Endothelial cell of umbilical vein (primary cell): ENCODE data around the gene ITPRIPL2. TPM values are rescaled to one million over a fixed set of nuclear protein-coding genes. Genes with fewer than 3 reads are reported as not detected.

Source experiments
- BruUV-seq: library from RNA; stranded (reverse); fragments of 400-500 nt; replicated peaks from 2 replicates; lab custom pipeline; 2021; lab: Mats Ljungman, UMichigan
- CTCF ChIA-PET: fragments of 300-600, 350-600 bp; sonication (Branson Sonifier 250); formaldehyde crosslinking; loops from one replicate; lab custom pipeline; 2021; ENCODE audit warnings: antibody characterized with exemption, inconsistent platforms; lab: Charles Lee
- POLR2A ChIA-PET: fragments of 300-600, 350-600 bp; sonication (Branson Sonifier 250); formaldehyde crosslinking; loops from one replicate; lab custom pipeline; 2021; ENCODE audit warnings: antibody characterized with exemption, inconsistent platforms; lab: Charles Lee
- DNase-seq: peaks from one replicate; pipeline ENCODE4 v3.0.0-alpha.2; 2011; ENCODE audit warnings: low read depth, low spot score
- FAIRE-seq: peaks from 2 replicates; lab custom pipeline; 2011; peaks lifted over from hg19 to GRCh38; lab: Jason Lieb, UNC
- H2AFZ ChIP-seq: 2 replicates; pipeline ENCODE4 v1.6.0; 2012; ENCODE audit warnings: low read depth, low read length, control low read depth, inconsistent platforms
- H3K27ac ChIP-seq: 2 replicates; pipeline ENCODE4 v1.5.1; 2011; ENCODE audit warnings: low read depth, mild to moderate bottlenecking, control low read depth, low read length, moderate library complexity; ENCODE audit not compliant: insufficient read depth
- H3K27me3 ChIP-seq, 2 experiments: 2 replicates each; pipeline versions ENCODE4 v1.6.0 to v1.6.1; 2011; ENCODE audit warnings: low read length in 2 of 2, mixed read lengths in 1 of 2; ENCODE audit not compliant: control insufficient read depth in 2 of 2, insufficient read depth in 2 of 2
- H3K36me3 ChIP-seq, 2 experiments: 2 replicates in 1 of 2; 3 replicates in 1 of 2; pipeline ENCODE4 v1.5.1; 2011; ENCODE audit warnings: low read length in 2 of 2, mild to moderate bottlenecking in 1 of 2, moderate library complexity in 1 of 2; ENCODE audit not compliant: control insufficient read depth in 2 of 2, insufficient read depth in 2 of 2; ENCODE audit errors: extremely low read depth in 1 of 2
- H3K4me1 ChIP-seq: 3 replicates; pipeline ENCODE4 v1.5.1; 2011; ENCODE audit warnings: mild to moderate bottlenecking, low read length; ENCODE audit not compliant: control insufficient read depth, insufficient read depth; ENCODE audit errors: extremely low read depth
- H3K4me2 ChIP-seq: 2 replicates; pipeline ENCODE4 v1.6.1; 2011; ENCODE audit warnings: low read length, control low read depth, mixed read lengths; ENCODE audit not compliant: insufficient read depth
- H3K4me3 ChIP-seq, 3 experiments: fragments of 200-600 bp in 1 of 3; sonication (generic), shearing (Covaris generic) in 1 of 3; replicated peaks in 1 of 3; 2 replicates each; pipeline ENCODE4 v1.5.1; 2011 to 2016; ENCODE audit warnings: control low read depth in 3 of 3, low read length in 3 of 3, mild to moderate bottlenecking in 2 of 3, inconsistent platforms in 1 of 3, low read depth in 1 of 3, moderate library complexity in 1 of 3; ENCODE audit not compliant: insufficient read depth in 1 of 3
- H3K79me2 ChIP-seq: 2 replicates; pipeline ENCODE4 v1.6.0; 2012; ENCODE audit warnings: low read length, inconsistent platforms; ENCODE audit not compliant: control insufficient read depth, insufficient read depth
- H3K9ac ChIP-seq: replicated peaks from 2 replicates; pipeline ENCODE3; 2011; ENCODE audit warnings: low read length, control low read depth; ENCODE audit not compliant: insufficient read depth; ENCODE audit errors: extremely low read depth
- H3K9me1 ChIP-seq: replicated peaks from 3 replicates; pipeline ENCODE4 v1.6.0; 2011; ENCODE audit warnings: mild to moderate bottlenecking, low read length; ENCODE audit not compliant: control insufficient read depth, insufficient read depth; ENCODE audit errors: extremely low read depth
- H3K9me3 ChIP-seq: replicated peaks from 2 replicates; pipeline ENCODE4 v1.5.1; 2012; ENCODE audit warnings: low read length, inconsistent platforms; ENCODE audit not compliant: control insufficient read depth, insufficient read depth
- H4K20me1 ChIP-seq: replicated peaks from 2 replicates; pipeline ENCODE3; 2011; ENCODE audit warnings: mild to moderate bottlenecking, low read length; ENCODE audit not compliant: control insufficient read depth, insufficient read depth; ENCODE audit errors: extremely low read depth
- CTCF ChIP-seq, 2 donors: IDR thresholded peaks; 1 replicate in 1 of 2; 2 replicates in 1 of 2; pipeline ENCODE4 v1.5.1; 2011; ENCODE audit warnings: low read length in 2 of 2, mild to moderate bottlenecking in 2 of 2, moderate library complexity in 2 of 2, control low read depth in 1 of 2, inconsistent platforms in 1 of 2, low read depth in 1 of 2; ENCODE audit not compliant: insufficient read depth in 1 of 2; ENCODE audit errors: extremely low read depth in 1 of 2
- EZH2 ChIP-seq: IDR thresholded peaks from 2 replicates; pipeline ENCODE4 v1.6.1; 2012; ENCODE audit warnings: borderline replicate concordance, low read depth, mild to moderate bottlenecking, moderate library complexity, low read length, inconsistent platforms; ENCODE audit not compliant: severe bottlenecking
- FOS ChIP-seq: IDR thresholded peaks from 2 replicates; pipeline ENCODE4 v1.6.1; 2011; ENCODE audit warnings: mild to moderate bottlenecking, low read length, moderate library complexity, borderline replicate concordance; ENCODE audit not compliant: insufficient read depth
- GATA2 ChIP-seq: IDR thresholded peaks from 2 replicates; pipeline ENCODE4 v1.7.0; 2011; ENCODE audit warnings: low read depth, mild to moderate bottlenecking, moderate library complexity, mixed read lengths, low read length; ENCODE audit not compliant: insufficient read length, insufficient read depth
- JUN ChIP-seq: IDR thresholded peaks from 2 replicates; pipeline ENCODE4 v1.6.1; 2011; ENCODE audit warnings: borderline replicate concordance, low read depth; ENCODE audit not compliant: insufficient read length, insufficient read depth
- MAX ChIP-seq: IDR thresholded peaks from 2 replicates; pipeline ENCODE4 v1.6.1; 2011; ENCODE audit not compliant: insufficient read depth, insufficient read length
- MYC ChIP-seq: IDR thresholded peaks from one replicate; pipeline ENCODE4 v1.6.1; 2011; ENCODE audit warnings: mild to moderate bottlenecking, low read depth, low read length
- POLR2A ChIP-seq: IDR thresholded peaks from 2 replicates; pipeline ENCODE4 v1.6.1; 2012; ENCODE audit warnings: low read depth, mild to moderate bottlenecking, control low read depth, low read length
- POLR2AphosphoS5 ChIP-seq: IDR thresholded peaks from 2 replicates; pipeline ENCODE4 v1.6.1; 2012; ENCODE audit warnings: low read depth, mild to moderate bottlenecking, control low read depth, low read length, moderate library complexity; ENCODE audit not compliant: insufficient read depth
- dilution Hi-C: fragments of 300-500 bp; cut with MboI; formaldehyde crosslinking; loops from one replicate; pipeline ENCODE4 v1.15.0; 2019; ENCODE audit warnings: low sequenced_read_pairs; ENCODE audit not compliant: extremely low pct_ligation_motif_present
- intact Hi-C: fragments of 100-400 bp; cut with micrococcal nuclease; formaldehyde crosslinking; loops from one replicate; pipeline ENCODE4 v1.10.0; 2022
- polyA plus RNA-seq, 4 experiments: library from polyadenylated mRNA; depleted of rRNA in 3 of 4; stranded (reverse) in 3 of 4; unstranded in 1 of 4; fragments of >200 nt; gene quantifications; 2 replicates each; pipeline versions ENCODE4 v1.2.1 to v1.2.3, GENCODE V29; 2011 to 2012; ENCODE audit warnings: missing spikeins in 1 of 4
- total RNA-seq: library from RNA; stranded (reverse); gene quantifications from 2 replicates; pipeline ENCODE4 v1.2.3, GENCODE V29; 2021

Gene ITPRIPL2
- total and polyA plus RNA-seq, 2 donors (not counting 3 experiments of a cell fraction or from before 2014, with no cell fraction given), result 10.9 to 40.8 TPM

GRCh38 chr16:19077879-19078278 is 35.9 kb upstream of the ITPRIPL2 start:
- TF ChIP-seq GATA2, result no peak
- no peak overlapping the region for H3K4me3 ChIP-seq
- no peaks in the 10 kb centered on the region for H3K27me3 ChIP-seq
- intact Hi-C loops (no loop called here), dilution Hi-C loops (no loop called here)
- CTCF ChIA-PET, result interaction anchor here (1.0 to 4.1 kb wide), 2 partner anchors 8 to 94 kb away, joined by 9 to 26 read pairs; partner anchors contain the start of gene TMC7
- DNase-seq (no peak), FAIRE-seq (no peak)
- BruUV-seq, result no TSS peak
- no peaks in the 10 kb centered on the region for H4K20me1 ChIP-seq
- H3K79me2 ChIP-seq, result no peaks in the 10 kb centered on the region
- no peak overlapping the region for H3K9ac ChIP-seq
- no peak overlapping the region for H3K27ac ChIP-seq
- H3K4me2 ChIP-seq, result no peak overlapping the region
- POLR2A ChIA-PET, result no interaction called here
- H3K9me1 ChIP-seq, result no peaks in the 10 kb centered on the region
- no peaks in the 10 kb centered on the region for H3K4me1 ChIP-seq
- H3K9me3 ChIP-seq, result no peaks in the 10 kb centered on the region
- no peak overlapping the region for H2AFZ ChIP-seq
- peaks cover 8 to 9% of the 10 kb centered on the region in 2 experiments for H3K36me3 ChIP-seq

DNA sequence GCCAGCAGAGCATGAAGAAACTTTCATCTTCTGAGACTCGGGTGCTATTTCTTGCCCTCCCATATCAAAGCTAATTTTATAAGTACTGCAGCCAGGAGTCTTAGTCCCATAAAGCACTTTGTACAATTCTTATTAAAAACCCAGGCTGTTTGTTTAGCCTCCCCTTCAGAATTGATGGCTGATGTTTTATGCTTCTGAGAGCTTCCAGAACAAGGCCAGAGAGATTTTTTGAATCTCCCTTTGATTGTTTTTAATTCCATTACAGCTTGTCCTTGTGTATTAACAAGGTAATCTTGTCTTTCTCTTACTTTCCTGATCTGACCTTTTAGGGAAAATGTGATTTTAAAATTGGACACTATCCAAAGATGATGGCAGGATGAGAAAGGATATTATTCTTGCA is 30.1 kb upstream of the ITPRIPL2 start:
- no peaks in the 10 kb centered on the region for H3K27me3 ChIP-seq
- dilution Hi-C loops (no loop called here), intact Hi-C loops (no loop called here)
- POLR2A ChIA-PET, result no interaction called here
- H3K36me3 ChIP-seq, result peaks cover 2 to 4% of the 10 kb centered on the region in 2 experiments
- no peak overlapping the region for H3K27ac ChIP-seq
- no peak overlapping the region for H3K9ac ChIP-seq
- H3K4me3 ChIP-seq, result no peak overlapping the region
- DNase-seq (no peak), FAIRE-seq (no peak)
- H3K4me1 ChIP-seq, result peaks cover 15% of the 10 kb centered on the region
- CTCF ChIA-PET, result interaction anchor here (1.2 to 4.2 kb wide), 2 partner anchors 97 to 419 kb away, joined by 4 to 244 read pairs; no protein-coding TSS in a partner anchor
- no peak overlapping the region for H3K4me2 ChIP-seq
- no TSS peak for BruUV-seq
- no peaks in the 10 kb centered on the region for H4K20me1 ChIP-seq
- no peaks in the 10 kb centered on the region for H3K79me2 ChIP-seq
- H3K9me3 ChIP-seq, result no peaks in the 10 kb centered on the region
- H3K9me1 ChIP-seq, result no peaks in the 10 kb centered on the region
- TF ChIP-seq EZH2 (no peak), MAX (no peak), CTCF (IDR thresholded peaks at IDR 0.05; ENCODE audit: extremely low read depth in 1 of 2, insufficient read depth in 1 of 2, low read depth in 1 of 2, low read length in 2 of 2) (no peak), POLR2A (no peak), JUN (no peak), MYC (no peak), POLR2AphosphoS5 (no peak), GATA2 (no peak), FOS (no peak)
- no peak overlapping the region for H2AFZ ChIP-seq
